Central memory CD4-positive, alpha-beta T cell (primary cell): ENCODE measurements around the gene DNAJC28.
"Not testable (repeated sequence)": the region's sequence is repeated elsewhere in the genome, so short reads cannot be mapped to it uniquely, and the experiment has no call there.

Experiments used
- DNase-seq: peaks from one replicate; pipeline ENCODE4 v3.0.0; 2022
- total RNA-seq, 3 experiments: gene quantifications; one replicate each; lab custom pipeline; 2026; lab: John Stamatoyannopoulos, UW

The DNAJC28 gene
- 0.32 to 0.87 (median 0.77) reads per million in 3 experiments for total RNA-seq

- peak; percentile 93 for DNase-seq
Observed at GRCh38 chr21:33491373-33492102, at the start of gene DNAJC28. DNAJC28 (minus strand) TSS chr21:33491716; CDS start chr21:33489393, 2,323 bp downstream.

DNA sequence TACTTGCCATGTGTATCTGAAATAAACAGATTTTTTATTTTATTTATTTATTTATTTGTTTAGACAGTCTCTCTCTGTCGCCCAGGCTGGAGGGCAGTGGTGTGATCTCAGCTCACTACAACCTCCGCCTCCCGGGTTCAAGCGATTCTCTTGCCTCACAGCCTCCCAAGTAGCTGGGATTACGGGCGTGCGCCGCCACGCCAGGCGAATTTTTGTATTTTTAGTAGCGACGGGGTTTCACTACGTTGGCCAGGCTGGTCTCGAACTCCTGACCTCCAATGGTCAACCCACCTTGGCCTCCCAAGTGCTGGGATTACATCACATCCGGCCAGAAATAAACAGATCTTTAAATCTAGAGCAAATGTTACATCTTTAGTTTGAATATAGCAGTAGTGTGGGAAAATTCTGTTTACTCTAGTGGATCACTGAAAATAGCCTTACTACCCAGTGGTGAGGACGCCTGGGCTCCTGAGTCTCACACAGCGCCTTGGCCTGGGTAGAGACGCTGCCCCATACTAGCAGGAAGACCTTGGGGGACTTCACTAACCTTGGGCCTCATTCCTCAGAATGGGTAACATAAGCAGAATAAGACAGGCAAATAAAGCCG, 49.7 kb upstream of the DNAJC28 start:
- peak; percentile 13 for DNase-seq

DNA sequence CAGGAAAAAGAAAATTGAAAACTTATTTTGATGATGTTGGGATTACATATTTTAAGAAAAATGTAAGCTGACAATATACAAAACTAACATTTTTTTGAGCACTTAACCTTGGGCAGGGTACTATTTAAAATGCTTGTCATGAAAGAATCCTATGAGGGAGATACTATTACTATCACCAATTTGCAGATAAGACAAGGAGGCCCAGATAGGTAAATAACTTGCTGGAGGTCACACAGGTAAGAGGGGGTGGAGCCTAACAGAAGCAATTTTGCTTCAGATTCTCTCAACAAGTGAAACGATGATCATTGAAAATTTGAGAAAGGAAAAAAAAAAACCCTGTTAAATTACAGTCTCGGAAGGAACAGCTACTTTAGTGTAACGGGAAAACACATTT, 49.2 kb upstream of the DNAJC28 start:
- DNase-seq = no peak

GRCh38 chr21:33539616-33540015, 48.1 kb upstream of the DNAJC28 start:
- DNase-seq = no peak

DNA sequence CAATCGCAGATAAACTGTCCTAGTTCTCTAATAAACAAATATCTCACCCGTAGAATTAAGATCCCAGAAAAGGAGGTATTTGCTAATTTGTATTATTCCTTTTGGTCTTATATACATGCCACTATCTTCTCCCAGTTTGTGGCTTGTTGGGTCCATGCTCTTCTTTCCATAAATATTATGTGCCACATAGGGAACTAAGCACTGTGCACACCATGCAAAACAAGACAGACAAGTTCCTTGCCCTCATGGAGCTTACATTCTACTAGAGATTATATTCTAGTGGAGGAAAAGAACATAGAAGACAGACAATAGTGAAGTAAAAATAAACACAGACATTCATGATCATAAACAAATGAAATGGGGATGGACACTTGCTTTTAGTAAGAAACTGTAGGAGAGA, 45.7 kb upstream of the DNAJC28 start:
- no peak for DNase-seq

- no peak for DNase-seq
Observed at GRCh38 chr21:33531007-33531406, 39.5 kb upstream of the DNAJC28 start.

- DNase-seq = no peak
Observed at GRCh38 chr21:33522953-33523349, 31.4 kb upstream of the DNAJC28 start.

DNA sequence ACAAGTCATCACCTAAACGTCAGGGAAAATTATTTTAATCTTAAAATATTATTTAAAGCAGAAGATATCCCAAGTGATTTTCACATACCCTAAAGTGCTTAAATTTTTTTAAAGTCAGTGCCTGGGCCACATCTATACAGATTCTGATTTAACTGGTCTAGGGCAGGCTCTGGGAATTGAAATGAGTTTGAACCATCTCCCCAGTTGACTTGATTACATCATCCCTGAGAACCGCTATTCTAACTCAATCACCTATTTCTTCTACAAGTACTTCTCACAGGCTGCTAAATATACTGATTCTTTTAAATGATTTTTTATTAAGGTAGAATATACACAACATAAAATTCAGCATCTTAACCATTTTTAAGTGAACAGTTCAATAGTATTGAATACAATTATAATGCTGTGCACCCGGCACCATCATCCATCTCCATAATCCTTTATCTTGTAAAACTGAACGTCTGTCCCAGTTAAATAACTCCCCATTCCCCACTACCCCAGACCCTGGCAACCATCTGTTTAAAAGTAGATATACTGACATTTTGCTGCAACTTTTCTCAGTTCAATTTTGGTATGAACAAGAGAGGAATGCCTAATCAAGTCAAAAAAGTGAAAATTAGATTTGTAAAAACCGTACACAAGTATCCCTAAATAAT, 30.9 kb upstream of the DNAJC28 start:
- no peak for DNase-seq

DNA sequence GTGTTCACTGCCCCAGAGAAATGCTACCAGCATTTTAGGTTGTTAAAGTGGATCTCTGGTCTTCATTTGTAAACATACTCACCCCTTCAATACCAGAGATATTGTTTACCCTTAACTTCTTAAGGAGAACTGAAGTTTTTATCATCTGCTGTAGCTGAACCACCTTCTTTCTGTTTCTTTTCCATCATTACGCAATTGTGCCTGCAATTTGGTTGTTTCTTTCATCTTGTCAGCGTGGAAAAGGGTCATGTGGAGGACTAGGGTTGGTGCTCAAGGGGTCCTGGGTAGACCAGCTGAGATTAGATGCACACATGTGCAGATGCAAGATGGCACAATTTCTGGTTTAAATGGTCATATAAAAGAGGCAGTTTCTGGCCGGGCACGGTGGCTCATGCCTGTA, 27.4 kb upstream of the DNAJC28 start:
- no peak for DNase-seq

- no peak for DNase-seq
Observed at GRCh38 chr21:33514229-33514628, 22.7 kb upstream of the DNAJC28 start.

DNA sequence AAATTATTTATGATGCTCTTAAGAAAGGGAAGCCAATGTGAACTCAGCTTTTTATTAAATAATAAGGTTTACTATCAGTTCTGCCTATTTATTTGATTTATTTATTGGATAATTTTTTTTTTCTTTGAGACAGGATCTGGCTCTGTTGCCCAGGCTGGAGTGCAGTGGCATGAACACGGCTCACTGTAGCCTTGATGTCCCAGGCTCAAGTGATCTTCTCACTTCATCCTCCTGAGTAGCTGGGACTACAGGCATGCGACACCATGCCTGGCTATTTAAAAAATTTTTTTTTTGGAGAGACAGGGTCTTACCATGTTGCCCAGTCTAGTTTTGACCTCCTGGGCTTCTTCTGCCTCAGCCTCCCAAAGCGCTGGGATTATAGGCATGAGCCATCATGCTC, 21.0 kb upstream of the DNAJC28 start:
- DNase-seq = no peak

DNA sequence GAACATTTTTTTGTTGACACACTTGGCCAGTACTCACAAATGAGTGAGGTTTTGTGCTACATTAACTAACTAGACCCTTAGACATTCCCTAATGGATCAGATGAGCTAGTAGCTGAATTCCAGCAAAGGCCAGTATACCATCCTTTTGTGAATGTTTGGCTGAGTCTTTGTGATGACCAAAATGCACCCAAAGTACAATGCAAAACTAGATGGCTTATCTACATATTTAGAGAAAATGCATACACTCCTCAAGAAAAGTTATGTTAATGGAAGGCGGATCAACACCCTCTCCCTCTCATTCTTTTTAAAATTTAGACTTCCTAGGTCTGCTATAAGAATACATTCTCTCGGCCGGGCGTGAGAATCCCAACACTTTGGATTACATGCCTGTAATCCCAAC, 20.1 kb upstream of the DNAJC28 start:
- DNase-seq = no peak

DNA sequence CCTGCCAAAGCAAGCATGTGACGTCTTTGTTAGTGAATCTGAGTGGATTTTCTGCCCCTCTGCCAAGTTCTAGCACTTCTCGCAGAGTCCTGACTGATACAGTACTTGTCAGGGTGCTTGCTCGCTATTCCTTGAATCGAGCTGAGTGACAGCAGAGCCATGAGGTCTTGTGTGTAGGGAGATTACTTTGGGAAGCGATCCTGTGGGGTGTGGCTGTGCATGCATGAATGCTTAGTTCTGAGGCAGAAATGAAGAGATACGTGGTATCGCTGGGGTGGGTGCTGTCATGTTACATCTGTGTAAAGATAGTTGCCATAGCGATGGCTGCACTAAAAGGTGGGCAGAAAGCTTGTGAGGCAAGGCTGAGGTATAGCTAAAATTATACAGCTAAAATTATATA, 19.3 kb upstream of the DNAJC28 start:
- DNase-seq = no peak

- not testable (repeated sequence) for DNase-seq
Observed at GRCh38 chr21:33507003-33507402, 15.5 kb upstream of the DNAJC28 start.

DNA sequence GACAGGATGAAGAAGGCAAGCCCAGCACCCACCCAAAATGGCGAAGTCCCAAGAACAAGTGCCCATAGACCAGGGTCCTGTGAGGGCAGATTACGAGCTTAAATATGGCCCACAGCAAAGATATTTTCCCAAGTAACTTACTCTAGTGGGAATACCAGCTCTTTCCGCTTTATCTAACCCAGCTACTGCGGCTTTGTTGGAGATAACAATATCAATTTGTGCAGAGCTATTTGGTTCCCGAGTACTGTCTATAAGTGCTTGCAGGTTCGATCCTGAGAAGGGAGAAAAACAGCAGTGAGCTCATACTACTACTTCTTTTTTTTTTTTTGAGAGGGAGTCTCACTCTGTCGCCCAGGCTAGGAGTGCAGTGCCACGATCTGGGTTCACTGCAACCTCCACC, 14.3 kb upstream of the DNAJC28 start:
- no peak for DNase-seq

- no peak for DNase-seq
Observed at GRCh38 chr21:33496345-33496744, 4.8 kb upstream of the DNAJC28 start.

- no peak for DNase-seq
Observed at GRCh38 chr21:33495743-33496142, 4.2 kb upstream of the DNAJC28 start.

DNA sequence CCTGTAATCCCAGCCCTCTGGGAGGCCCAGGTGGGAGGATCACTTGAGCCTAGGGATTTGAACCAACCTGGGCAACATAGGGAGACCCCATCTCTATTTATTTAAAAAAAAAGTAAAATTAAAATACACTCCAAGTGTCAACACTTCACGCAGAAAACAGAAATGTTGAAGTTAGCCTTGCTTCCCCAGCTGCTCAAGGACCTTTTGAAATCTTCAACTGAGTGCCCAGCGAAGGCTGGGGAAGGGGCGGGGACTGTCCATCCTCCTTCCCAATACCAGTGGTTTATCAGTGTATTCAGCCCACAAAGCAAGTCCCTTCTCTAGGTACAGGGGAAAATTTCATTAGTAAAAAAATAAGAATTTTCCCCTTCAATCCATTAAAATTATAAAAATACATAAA, 2.2 kb upstream of the DNAJC28 start:
- DNase-seq = no peak

DNA sequence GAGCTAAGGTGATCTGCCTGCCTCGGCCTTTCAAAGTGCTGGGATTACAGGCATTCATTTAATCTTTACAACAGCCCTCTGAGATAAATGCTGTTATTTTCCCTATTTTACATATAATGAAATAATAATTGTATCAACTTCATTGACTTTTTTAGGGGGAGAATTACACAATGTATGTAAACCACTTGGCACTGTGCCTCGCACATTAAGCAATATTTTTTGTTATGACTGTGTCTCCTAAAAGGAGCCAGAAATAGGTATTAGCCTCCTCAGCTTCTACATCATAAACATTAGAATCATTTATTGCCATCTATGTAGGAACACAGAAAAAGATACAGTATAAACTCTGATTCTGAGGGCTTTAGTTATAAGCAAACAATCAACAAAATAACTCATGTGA, 1.1 kb upstream of the DNAJC28 start:
- no peak for DNase-seq

DNA sequence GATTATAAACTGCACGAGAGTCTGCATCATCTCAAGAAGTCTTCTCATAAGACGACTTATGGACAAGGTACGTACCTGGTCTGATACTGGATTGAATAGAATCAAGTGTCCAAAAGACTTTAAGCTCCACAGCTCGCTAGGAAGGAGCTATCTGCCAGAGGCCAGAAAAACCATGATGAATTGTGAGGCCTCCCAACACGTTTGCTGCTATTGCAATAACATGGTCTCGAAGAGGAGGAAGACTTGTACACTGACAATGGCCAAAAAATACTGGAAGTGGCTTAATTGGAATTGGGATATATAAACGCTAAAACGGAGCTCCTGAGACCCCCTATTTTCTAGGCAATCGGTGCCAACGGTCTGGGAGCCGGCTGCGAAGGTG, 534 bp downstream of the DNAJC28 start:
- no peak for DNase-seq

DNA sequence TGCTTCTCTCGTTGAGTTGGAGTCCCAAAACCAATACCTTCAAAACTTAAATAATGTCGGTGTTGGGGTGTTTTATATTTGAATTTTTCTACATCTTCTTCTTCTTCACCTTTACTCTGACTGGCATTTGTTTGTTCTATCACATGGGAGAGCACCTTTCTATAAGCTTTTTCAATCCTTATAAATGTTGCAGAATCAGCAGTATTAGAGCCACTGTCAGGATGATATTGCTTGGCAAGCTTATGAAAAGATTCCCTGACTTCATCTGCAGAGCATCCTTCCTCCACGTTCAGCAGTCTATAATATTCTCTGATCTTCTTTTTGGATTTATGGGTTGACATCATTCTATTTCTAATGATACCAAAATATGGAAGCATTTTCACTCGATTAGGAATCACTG, 2.6 kb downstream of the DNAJC28 start:
- DNase-seq = no peak

DNA sequence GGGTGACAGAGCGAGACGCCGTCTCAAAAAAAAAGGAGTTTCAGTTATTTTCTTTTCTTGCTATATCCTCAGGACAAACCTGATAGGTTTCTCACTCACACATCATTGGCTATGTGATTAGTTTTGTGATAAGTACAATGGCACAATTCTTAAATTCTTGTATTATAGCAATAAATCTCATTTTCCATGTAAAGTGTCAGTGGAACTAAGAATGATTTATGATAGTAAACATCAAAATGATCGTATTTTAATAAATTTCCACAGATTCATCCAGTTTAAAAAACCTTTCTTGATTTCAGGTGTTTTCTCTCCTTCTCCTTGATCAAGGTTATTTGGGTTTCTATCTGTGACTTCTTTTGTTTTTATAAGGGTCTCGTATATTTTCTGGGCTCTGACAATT, 3.5 kb downstream of the DNAJC28 start:
- no peak for DNase-seq

DNA sequence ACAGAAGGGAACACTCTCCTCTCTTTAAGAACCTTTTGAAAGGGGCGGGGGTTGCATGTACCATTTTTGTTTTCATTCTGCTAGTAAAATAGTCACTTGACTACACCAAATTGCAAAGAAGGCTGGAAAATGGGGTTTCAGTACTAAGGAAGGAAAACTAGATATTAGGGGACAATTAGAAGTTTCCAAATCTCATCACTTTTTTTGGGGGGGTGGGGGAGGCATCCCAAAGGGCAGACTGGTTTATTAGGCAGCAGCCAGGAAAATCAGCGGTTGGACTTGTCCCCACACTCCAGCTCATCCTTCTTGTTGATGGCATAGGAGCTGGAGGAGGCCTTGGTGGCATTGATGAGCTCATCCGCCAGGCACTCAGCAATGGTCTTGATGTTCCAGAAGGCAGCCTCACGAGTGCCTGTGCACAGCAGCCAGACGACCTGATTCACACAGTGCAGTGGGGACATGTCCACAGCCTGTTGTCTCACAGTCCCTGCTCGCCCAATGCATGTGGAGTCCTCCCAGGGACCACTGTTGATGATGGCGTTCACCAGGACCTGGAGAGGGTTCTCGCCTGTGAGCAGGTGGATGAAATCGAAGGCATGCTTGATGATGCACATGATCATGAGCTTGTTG, 10.1 kb downstream of the DNAJC28 start:
- DNase-seq = no peak
